Panc1 (cell line): ENCODE measurements around the gene LY6G5B. TPM values are rescaled to one million over a fixed set of nuclear protein-coding genes. Genes with fewer than 3 reads are reported as not detected.
A peak's percentile ranks its signal among the peaks of the same experiment; 100 is the strongest.

Experiments used
- ATAC-seq: fragments of 200-7000 bp; cut with Tn5 transposase; 2 replicates; pipeline ENCODE4 v1.9.1; 2020; ENCODE audit warnings: mild to moderate bottlenecking, moderate library complexity
- BruUV-seq: library from RNA; stranded (reverse); fragments of 400-500 nt; replicated peaks from 2 replicates; lab custom pipeline; 2021; lab: Mats Ljungman, UMichigan
- CTCF ChIA-PET: fragments of 300-600 bp; sonication (Branson Sonifier 250); formaldehyde crosslinking; loops from one replicate; lab custom pipeline; 2022; ENCODE audit warnings: antibody characterized with exemption; lab: Charles Lee
- POLR2A ChIA-PET: fragments of 300-600 bp; sonication (Branson Sonifier 250); formaldehyde crosslinking; loops from one replicate; lab custom pipeline; 2022; ENCODE audit warnings: antibody characterized with exemption; lab: Charles Lee
- DNase-seq: peaks from one replicate; pipeline ENCODE4 v3.0.0-alpha.2; 2010; ENCODE audit warnings: low read depth, low spot score
- H3K27ac ChIP-seq: 2 replicates; pipeline ENCODE4 v1.5.1; 2011; ENCODE audit warnings: mild to moderate bottlenecking, low read length, inconsistent platforms
- H3K27me3 ChIP-seq: fragments of 200-500 bp; sonication (Bioruptor generic); 2 replicates; pipeline ENCODE4 v1.6.0; 2014; ENCODE audit warnings: low read length, inconsistent platforms; ENCODE audit not compliant: control insufficient read depth, insufficient read depth
- H3K36me3 ChIP-seq: fragments of 200-500 bp; sonication (Bioruptor generic); 2 replicates; pipeline ENCODE4 v1.5.1; 2014; ENCODE audit warnings: inconsistent platforms, mild to moderate bottlenecking, low read length, moderate library complexity; ENCODE audit not compliant: control insufficient read depth, insufficient read depth
- H3K4me1 ChIP-seq: 2 replicates; pipeline ENCODE4 v1.5.1; 2011; ENCODE audit warnings: inconsistent platforms, mild to moderate bottlenecking, low read length, moderate library complexity; ENCODE audit not compliant: control insufficient read depth, insufficient read depth
- H3K4me3 ChIP-seq, 2 experiments: 2 replicates each; pipeline ENCODE4 v1.5.1; 2011 to 2012; ENCODE audit warnings: low read depth in 2 of 2, low read length in 2 of 2, mild to moderate bottlenecking in 2 of 2, inconsistent platforms in 1 of 2, moderate library complexity in 1 of 2
- H3K9me3 ChIP-seq: fragments of 200-500 bp; sonication (Bioruptor generic); 2 replicates; pipeline ENCODE4 v1.5.1; 2014; ENCODE audit warnings: low read depth, mild to moderate bottlenecking, inconsistent platforms, low read length, moderate library complexity; ENCODE audit not compliant: control insufficient read depth, insufficient read depth
- CTCF ChIP-seq: fragments of 450-650 bp; IDR thresholded peaks from 2 replicates; pipeline ENCODE4 v1.5.1; 2017; ENCODE audit warnings: mild to moderate bottlenecking
- POLR2AphosphoS5 ChIP-seq: IDR thresholded peaks from 2 replicates; pipeline ENCODE4 v1.6.1; 2012; ENCODE audit warnings: mild to moderate bottlenecking, low read depth, low read length, moderate library complexity
- SIN3A ChIP-seq: IDR thresholded peaks from 2 replicates; pipeline ENCODE4 v1.6.1; 2012; ENCODE audit warnings: low read depth, mild to moderate bottlenecking, low read length, moderate library complexity, borderline replicate concordance; ENCODE audit not compliant: insufficient read depth
- TCF7L2 ChIP-seq: IDR thresholded peaks from 2 replicates; pipeline ENCODE4 v1.6.1; 2011; ENCODE audit warnings: mild to moderate bottlenecking, low read depth, low read length, inconsistent platforms
- in situ Hi-C: cut with HindIII; loops from 2 replicates; pipeline ENCODE4 v1.10.0; 2016; ENCODE audit warnings: low sequenced_read_pairs, low pct_unique_long_range_greater_than_20kb
- intact Hi-C: fragments of 100-400 bp; cut with micrococcal nuclease; formaldehyde crosslinking; loops from one replicate; pipeline ENCODE4 v1.10.0; 2022; ENCODE audit not compliant: unreplicated experiment
- total RNA-seq: library from RNA; stranded (reverse); gene quantifications from one replicate; pipeline ENCODE4 v1.2.1, GENCODE V29; 2021; ENCODE audit not compliant: unreplicated experiment
- TF ChIP-seq, protein P1 (sequence below), 2 experiments: IDR thresholded peaks; 2 replicates each; pipeline ENCODE4 v1.6.1; 2011 to 2012; ENCODE audit warnings: low read depth in 2 of 2, control low read depth in 1 of 2, low read length in 1 of 2, mild to moderate bottlenecking in 1 of 2, moderate library complexity in 1 of 2; ENCODE audit not compliant: insufficient read depth in 1 of 2

Gene LY6G5B
- total RNA-seq, 1 experiment from 2014 or later: 21.2 TPM

GRCh38 chr6:31663961-31664789 lies 5.6 kb upstream of the LY6G5B start:
- peak overlapping the region; percentile 76 to 94 for H3K4me3 ChIP-seq
- H3K36me3 ChIP-seq: peaks cover 25% of the 10 kb centered on the region
- TF ChIP-seq POLR2AphosphoS5 (no peak), CTCF (no peak), SIN3A (no peak), TCF7L2 (no peak)
- TF ChIP-seq, protein P1, sequence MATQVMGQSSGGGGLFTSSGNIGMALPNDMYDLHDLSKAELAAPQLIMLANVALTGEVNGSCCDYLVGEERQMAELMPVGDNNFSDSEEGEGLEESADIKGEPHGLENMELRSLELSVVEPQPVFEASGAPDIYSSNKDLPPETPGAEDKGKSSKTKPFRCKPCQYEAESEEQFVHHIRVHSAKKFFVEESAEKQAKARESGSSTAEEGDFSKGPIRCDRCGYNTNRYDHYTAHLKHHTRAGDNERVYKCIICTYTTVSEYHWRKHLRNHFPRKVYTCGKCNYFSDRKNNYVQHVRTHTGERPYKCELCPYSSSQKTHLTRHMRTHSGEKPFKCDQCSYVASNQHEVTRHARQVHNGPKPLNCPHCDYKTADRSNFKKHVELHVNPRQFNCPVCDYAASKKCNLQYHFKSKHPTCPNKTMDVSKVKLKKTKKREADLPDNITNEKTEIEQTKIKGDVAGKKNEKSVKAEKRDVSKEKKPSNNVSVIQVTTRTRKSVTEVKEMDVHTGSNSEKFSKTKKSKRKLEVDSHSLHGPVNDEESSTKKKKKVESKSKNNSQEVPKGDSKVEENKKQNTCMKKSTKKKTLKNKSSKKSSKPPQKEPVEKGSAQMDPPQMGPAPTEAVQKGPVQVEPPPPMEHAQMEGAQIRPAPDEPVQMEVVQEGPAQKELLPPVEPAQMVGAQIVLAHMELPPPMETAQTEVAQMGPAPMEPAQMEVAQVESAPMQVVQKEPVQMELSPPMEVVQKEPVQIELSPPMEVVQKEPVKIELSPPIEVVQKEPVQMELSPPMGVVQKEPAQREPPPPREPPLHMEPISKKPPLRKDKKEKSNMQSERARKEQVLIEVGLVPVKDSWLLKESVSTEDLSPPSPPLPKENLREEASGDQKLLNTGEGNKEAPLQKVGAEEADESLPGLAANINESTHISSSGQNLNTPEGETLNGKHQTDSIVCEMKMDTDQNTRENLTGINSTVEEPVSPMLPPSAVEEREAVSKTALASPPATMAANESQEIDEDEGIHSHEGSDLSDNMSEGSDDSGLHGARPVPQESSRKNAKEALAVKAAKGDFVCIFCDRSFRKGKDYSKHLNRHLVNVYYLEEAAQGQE (IDR thresholded peaks at IDR 0.05; ENCODE audit: insufficient read depth in 1 of 2, low read depth in 2 of 2, low read length in 1 of 2): no peak
- ChIA-PET POLR2A (interaction anchor here (0.6 kb wide), 1 partner anchor 166 kb away, joined by 15 read pairs; no protein-coding TSS in a partner anchor), CTCF (no interaction called here)
- H3K27ac ChIP-seq: peak overlapping the region; percentile 94
- DNase-seq: no peak
- in situ Hi-C loops: no loop called here
- no peak for ATAC-seq
- peaks cover 17% of the 10 kb centered on the region for H3K4me1 ChIP-seq
- intact Hi-C loops: no loop called here
- H3K27me3 ChIP-seq: no peaks in the 10 kb centered on the region
- TSS peak; percentile 81 for BruUV-seq
- H3K9me3 ChIP-seq: no peaks in the 10 kb centered on the region

DNA sequence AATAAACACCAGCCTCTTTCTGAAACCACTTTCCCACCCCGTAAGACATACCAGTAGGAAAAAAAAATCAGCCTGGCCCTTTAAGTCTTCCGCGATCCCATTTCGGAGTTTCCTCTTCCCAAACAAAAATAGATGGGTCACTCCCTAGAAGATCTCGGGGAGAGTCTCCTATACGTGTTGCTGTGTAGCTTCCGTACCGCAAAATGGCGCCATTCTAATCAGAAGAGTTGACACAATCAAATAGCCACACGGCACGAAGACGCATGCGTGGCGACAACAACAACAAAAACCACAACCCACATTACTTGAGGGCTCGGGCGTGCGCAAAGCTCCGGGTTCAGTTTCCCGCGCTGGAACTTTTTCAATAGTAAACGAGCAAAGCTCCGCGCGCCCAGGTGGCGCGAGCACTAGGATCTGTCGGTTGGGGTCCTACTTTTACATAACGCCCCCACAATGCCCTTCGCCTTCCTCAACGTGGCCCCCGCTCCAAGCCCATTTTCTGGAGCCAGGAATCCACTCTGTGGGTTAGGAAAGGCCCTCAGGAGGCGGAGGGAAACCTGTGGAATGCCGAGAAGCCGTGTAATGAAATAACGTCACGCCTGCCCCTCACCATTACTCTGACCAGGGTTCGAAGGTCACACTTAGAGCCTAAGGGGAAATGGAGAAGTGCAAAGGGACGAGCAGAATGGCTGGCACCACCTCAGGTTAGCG lies 4.8 kb upstream of the LY6G5B start, which contains the start of gene GPANK1:
Gene GPANK1 (minus strand): TSS at position 208 of the 711 bp plus-strand sequence. CDS start 519 bp downstream, outside the sequence.
- Histone ChIP-seq H3K9me3 (no peaks in the 10 kb centered on the region), H3K36me3 (peaks cover 33% of the 10 kb centered on the region), H3K27ac (peak within 1 kb of the TSS; percentile 94), H3K4me3 (peak within 1 kb of the TSS; percentile 76 to 94), H3K4me1 (peaks cover 14% of the 10 kb centered on the region), H3K27me3 (no peaks in the 10 kb centered on the region)
- ChIA-PET POLR2A (interaction anchor here (0.6 kb wide), 2 partner anchors 40 to 166 kb away, joined by 4 to 15 read pairs; no protein-coding TSS in a partner anchor), CTCF (no interaction called here)
- TF ChIP-seq SIN3A (no peak), POLR2AphosphoS5 (peak; percentile 30; the same call in 1 of the 2 replicates), TCF7L2 (peak; percentile 49; the same call in 1 of the 2 replicates)
- ATAC-seq (peak; percentile 57), DNase-seq (peak; percentile 87)
- BruUV-seq: no TSS peak
- in situ Hi-C loops (no loop called here), intact Hi-C loops (no loop called here)
